HCT116 (cell line): ENCODE results near the gene URM1. TPM values are rescaled to one million over a fixed set of nuclear protein-coding genes. Genes with fewer than 3 reads are reported as not detected.

Experiments used
- ATAC-seq: fragments of 200-7000 bp; cut with Tn5 transposase; 2 replicates; pipeline ENCODE4 v1.9.1; 2020; ENCODE audit warnings: mild to moderate bottlenecking, moderate library complexity
- BruUV-seq: library from RNA; stranded (reverse); fragments of 400-500 nt; replicated peaks from 2 replicates; lab custom pipeline; 2021; lab: Mats Ljungman, UMichigan
- CTCF ChIA-PET: fragments of 300-600 bp; sonication (Branson Sonifier 250); formaldehyde crosslinking; loops from one replicate; lab custom pipeline; 2021; ENCODE audit warnings: antibody characterized with exemption; lab: Charles Lee
- POLR2A ChIA-PET: fragments of 300-600, 350-600 bp; sonication (Branson Sonifier 250); formaldehyde crosslinking; loops from one replicate; lab custom pipeline; 2021; ENCODE audit warnings: antibody characterized with exemption; lab: Charles Lee
- RAD21 ChIA-PET, 2 experiments: fragments of 300-600 bp; sonication (Branson Sonifier 250); formaldehyde crosslinking; loops; one replicate each; lab custom pipeline; 2023; ENCODE audit warnings: low total read pairs in 2 of 2; ENCODE audit not compliant: uncharacterized antibody in 2 of 2, unreplicated experiment in 2 of 2, low non-redundant PET in 1 of 2; lab: Charles Lee
- DNase-seq: peaks from one replicate; pipeline ENCODE4 v3.0.0-alpha.2; 2010; ENCODE audit warnings: low read depth, low spot score
- H2AFZ ChIP-seq: fragments of 200-600 bp; shearing (Covaris generic), sonication (generic); 2 replicates; pipeline ENCODE4 v1.6.1; 2017; ENCODE audit warnings: low read depth, mixed run types, mixed read lengths, antibody characterized with exemption, low read length; ENCODE audit not compliant: poor library complexity, severe bottlenecking
- H3K27ac ChIP-seq: 2 replicates; pipeline ENCODE4 v1.5.1; 2012; ENCODE audit warnings: low read depth, low read length
- H3K27me3 ChIP-seq: fragments of 200-600 bp; sonication (generic); 2 replicates; pipeline ENCODE4 v1.6.1; 2016; ENCODE audit warnings: mixed run types, low read length, mixed read lengths; ENCODE audit not compliant: insufficient read depth
- H3K36me3 ChIP-seq, 2 experiments: fragments of 200-500 bp in 1 of 2; fragments of 200-600 bp in 1 of 2; sonication (Bioruptor generic) in 1 of 2; sonication (generic) in 1 of 2; 2 replicates each; pipeline versions ENCODE4 v1.5.1 to v1.6.1; 2014 to 2016; ENCODE audit warnings: low read length in 2 of 2, inconsistent platforms in 1 of 2, mixed read lengths in 1 of 2, mixed run types in 1 of 2; ENCODE audit not compliant: insufficient read depth in 2 of 2, control insufficient read depth in 1 of 2
- H3K4me1 ChIP-seq, 2 experiments: fragments of 200-600 bp in 1 of 2; sonication (generic) in 1 of 2; 2 replicates each; pipeline versions ENCODE4 v1.5.1 to v1.6.1; 2012 to 2017; ENCODE audit warnings: low read length in 2 of 2, inconsistent platforms in 1 of 2, mild to moderate bottlenecking in 1 of 2, mixed read lengths in 1 of 2, mixed run types in 1 of 2, moderate library complexity in 1 of 2; ENCODE audit not compliant: insufficient read depth in 2 of 2, control insufficient read depth in 1 of 2
- H3K4me2 ChIP-seq: fragments of 200-600 bp; sonication (generic); 2 replicates; pipeline ENCODE4 v1.6.1; 2017; ENCODE audit warnings: mixed run types, low read length, mixed read lengths
- H3K4me3 ChIP-seq, 2 experiments: fragments of 200-600 bp in 1 of 2; sonication (generic) in 1 of 2; replicated peaks in 1 of 2; 2 replicates each; pipeline ENCODE4 v1.5.1; 2011 to 2016; ENCODE audit warnings: low read length in 2 of 2, control low read depth in 1 of 2, low read depth in 1 of 2, mild to moderate bottlenecking in 1 of 2, mixed read lengths in 1 of 2, mixed run types in 1 of 2
- H3K79me2 ChIP-seq: fragments of 200-600 bp; sonication (generic); 2 replicates; pipeline ENCODE4 v1.6.1; 2017; ENCODE audit warnings: mild to moderate bottlenecking, mixed run types, low read length, moderate library complexity, mixed read lengths; ENCODE audit not compliant: insufficient read depth
- H3K9ac ChIP-seq: fragments of 200-600 bp; sonication (generic); 2 replicates; pipeline ENCODE4 v1.6.1; 2016; ENCODE audit warnings: low read length, mixed read lengths
- H3K9me2 ChIP-seq: fragments of 200-600 bp; sonication (generic), shearing (Covaris generic); 2 replicates; pipeline ENCODE4 v1.6.1; 2017; ENCODE audit warnings: mixed run types, mild to moderate bottlenecking, moderate library complexity; ENCODE audit not compliant: insufficient read depth
- H3K9me3 ChIP-seq, 2 experiments: fragments of 200-500 bp in 1 of 2; fragments of 200-600 bp in 1 of 2; sonication (Bioruptor generic) in 1 of 2; sonication (generic) in 1 of 2; 2 replicates each; pipeline ENCODE4 v1.6.1; 2014 to 2017; ENCODE audit warnings: low read length in 2 of 2, mixed read lengths in 2 of 2, inconsistent platforms in 1 of 2, low read depth in 1 of 2, mild to moderate bottlenecking in 1 of 2, mixed run types in 1 of 2, moderate library complexity in 1 of 2; ENCODE audit not compliant: control insufficient read depth in 1 of 2, insufficient read depth in 1 of 2
- H4K20me1 ChIP-seq: fragments of 200-600 bp; sonication (generic), shearing (Covaris generic); 2 replicates; pipeline ENCODE4 v1.6.1; 2017; ENCODE audit warnings: mixed run types, mild to moderate bottlenecking, moderate library complexity; ENCODE audit not compliant: insufficient read depth
- CBX3 ChIP-seq: IDR thresholded peaks from 2 replicates; pipeline ENCODE4 v1.6.1; 2012; ENCODE audit warnings: low read depth
- CEBPB ChIP-seq: IDR thresholded peaks from 2 replicates; pipeline ENCODE4 v1.6.1; 2012; ENCODE audit warnings: low read depth
- EGR1 ChIP-seq: IDR thresholded peaks from 2 replicates; pipeline ENCODE4 v1.6.1; 2012; ENCODE audit warnings: low read depth
- ELF1 ChIP-seq: IDR thresholded peaks from 2 replicates; pipeline ENCODE4 v1.6.1; 2012; ENCODE audit warnings: low read depth, borderline replicate concordance
- EZH2 ChIP-seq: fragments of 200-600 bp; sonication (generic); IDR thresholded peaks from 2 replicates; pipeline ENCODE4 v1.6.1; 2017; ENCODE audit warnings: antibody characterized with exemption, mixed run types
- EZH2phosphoT487 ChIP-seq: fragments of 200-600 bp; IDR thresholded peaks from 2 replicates; pipeline ENCODE4 v1.6.1; 2018; ENCODE audit warnings: antibody characterized with exemption, borderline replicate concordance
- JUND ChIP-seq: IDR thresholded peaks from 2 replicates; pipeline ENCODE4 v1.6.1; 2012
- MAX ChIP-seq: IDR thresholded peaks from 2 replicates; pipeline ENCODE4 v1.6.1; 2012
- POLR2AphosphoS5 ChIP-seq: IDR thresholded peaks from 2 replicates; pipeline ENCODE4 v1.6.1; 2011; ENCODE audit warnings: mild to moderate bottlenecking, low read depth, low read length, moderate library complexity
- RAD21 ChIP-seq: IDR thresholded peaks from 2 replicates; pipeline ENCODE4 v1.6.1; 2012; ENCODE audit warnings: low read depth, mild to moderate bottlenecking
- SIN3A ChIP-seq: IDR thresholded peaks from 2 replicates; pipeline ENCODE4 v1.6.1; 2012; ENCODE audit warnings: low read depth
- SRF ChIP-seq: IDR thresholded peaks from 2 replicates; pipeline ENCODE4 v1.6.1; 2012; ENCODE audit warnings: low read depth
- ZBTB33 ChIP-seq: IDR thresholded peaks from 2 replicates; pipeline ENCODE4 v1.6.1; 2011; ENCODE audit warnings: mild to moderate bottlenecking, low read length, moderate library complexity; ENCODE audit not compliant: insufficient replicate concordance; ENCODE audit errors: extremely low read depth
- ZFX ChIP-seq: fragments of 450-650 bp; IDR thresholded peaks from 2 replicates; pipeline ENCODE4 v1.6.1; 2017
- ZNF274 ChIP-seq: fragments of 200-500 bp; sonication (Bioruptor generic); IDR thresholded peaks from 2 replicates; pipeline ENCODE4 v1.6.1; 2014; ENCODE audit warnings: mild to moderate bottlenecking, low read depth, low read length, inconsistent platforms
- intact Hi-C: fragments of 100-400 bp; cut with micrococcal nuclease; formaldehyde crosslinking; loops from 2 replicates; pipeline ENCODE4 v1.10.0; 2022
- total RNA-seq: library from RNA; stranded (reverse); gene quantifications from one replicate; pipeline ENCODE4 v1.2.1, GENCODE V29; 2021; ENCODE audit not compliant: unreplicated experiment

The URM1 gene
- total RNA-seq, 1 experiment from 2014 or later, result 51.6 TPM

GRCh38 chr9:128392302-128393144 is 21.3 kb downstream of the URM1 start:
- no TSS peak for BruUV-seq
- TF ChIP-seq EZH2phosphoT487, result no peak
- no peak for TF ChIP-seq ZFX
- TF ChIP-seq EZH2, result no peak
- no peak for TF ChIP-seq MAX
- no peak for TF ChIP-seq RAD21
- TF ChIP-seq SIN3A, result no peak
- TF ChIP-seq JUND, result no peak
- TF ChIP-seq, all 23 proteins: peak for 0
- H3K9ac ChIP-seq, result no peak overlapping the region

GRCh38 chr9:128393145-128393775 is 22.1 kb downstream of the URM1 start:
- no peak overlapping the region for H3K4me3 ChIP-seq
- no peaks in the 10 kb centered on the region for H3K27me3 ChIP-seq
- H3K36me3 ChIP-seq, result peaks cover 6 to 7% of the 10 kb centered on the region in 2 experiments; a peak in 3 of 4 replicates
- ChIA-PET RAD21 (interaction anchor here in 1 of 2 experiments (0.6 kb wide), 1 partner anchor 455 kb away, joined by 3 read pairs; no protein-coding TSS in a partner anchor), POLR2A (no interaction called here), CTCF (interaction anchor here (1.3 kb wide), 1 partner anchor 27 kb away, joined by 3 read pairs; no protein-coding TSS in a partner anchor)
- H3K9me2 ChIP-seq, result no peaks in the 10 kb centered on the region
- DNase-seq (no peak), ATAC-seq (no peak)
- H3K79me2 ChIP-seq, result no peaks in the 10 kb centered on the region
- H3K4me2 ChIP-seq, result no peak overlapping the region
- H3K27ac ChIP-seq, result no peak overlapping the region
- intact Hi-C loops, result no loop called here
- H3K9me3 ChIP-seq, result no peaks in the 10 kb centered on the region
- BruUV-seq, result no TSS peak
- no peak overlapping the region for H2AFZ ChIP-seq
- H3K4me1 ChIP-seq, result peaks cover 0 to 14% of the 10 kb centered on the region in 2 experiments; a peak in 2 of 4 replicates
- no peaks in the 10 kb centered on the region for H4K20me1 ChIP-seq
- H3K9ac ChIP-seq, result no peak overlapping the region
- TF ChIP-seq ZNF274, result no peak
- no peak for TF ChIP-seq ELF1
- TF ChIP-seq CBX3, result no peak
- TF ChIP-seq POLR2AphosphoS5, result no peak
- no peak for TF ChIP-seq ZFX
- no peak for TF ChIP-seq ZBTB33
- TF ChIP-seq SRF, result no peak
- TF ChIP-seq MAX, result no peak
- TF ChIP-seq CEBPB, result no peak
- no peak for TF ChIP-seq EGR1
- TF ChIP-seq EZH2phosphoT487, result no peak

More at GRCh38 chr9:128392302-128393144, 21.3 kb downstream of the URM1 start:
- RAD21 ChIA-PET, result no interaction called here
- CTCF ChIA-PET, result no interaction called here
- no peak overlapping the region for H3K4me2 ChIP-seq
- intact Hi-C loops, result no loop called here
- POLR2A ChIA-PET, result no interaction called here
- H2AFZ ChIP-seq, result no peak overlapping the region
- no peaks in the 10 kb centered on the region for H3K9me3 ChIP-seq
- H3K9me2 ChIP-seq, result no peaks in the 10 kb centered on the region
- H3K27ac ChIP-seq, result no peak overlapping the region
- no peaks in the 10 kb centered on the region for H3K27me3 ChIP-seq
- no peaks in the 10 kb centered on the region for H4K20me1 ChIP-seq
- peaks cover 7 to 10% of the 10 kb centered on the region in 2 experiments; a peak in 3 of 4 replicates for H3K36me3 ChIP-seq
- H3K4me1 ChIP-seq, result peaks cover 0 to 14% of the 10 kb centered on the region in 2 experiments; a peak in 2 of 4 replicates
- no peaks in the 10 kb centered on the region for H3K79me2 ChIP-seq
- DNase-seq (no peak), ATAC-seq (no peak)
- H3K4me3 ChIP-seq, result no peak overlapping the region
